ENCODE measurements around the gene BDNF.

DNA sequence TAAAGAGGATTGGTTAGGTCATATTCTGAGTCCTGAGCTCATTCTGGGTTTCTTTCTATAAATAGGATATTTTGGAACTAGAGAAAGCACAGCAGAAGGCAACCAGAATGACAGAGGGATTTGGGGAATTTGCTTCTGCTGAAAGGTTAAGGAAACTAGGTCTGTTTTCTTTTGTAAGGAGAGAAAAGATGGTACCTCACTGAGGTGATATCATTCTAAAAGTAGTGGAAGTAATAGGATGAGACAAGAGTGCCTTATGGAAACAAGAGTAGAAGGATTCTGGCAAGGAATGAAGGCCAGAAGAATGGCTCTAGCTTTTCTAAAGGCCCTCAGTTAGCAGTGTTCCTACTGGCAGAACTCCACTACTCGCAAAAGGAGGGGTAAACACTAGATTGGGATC, 26.7 kb upstream of the BDNF start:
- no peak for TF ChIP-seq POLR2A (IDR thresholded peaks at IDR 0.05)
- TF ChIP-seq, protein P1, sequence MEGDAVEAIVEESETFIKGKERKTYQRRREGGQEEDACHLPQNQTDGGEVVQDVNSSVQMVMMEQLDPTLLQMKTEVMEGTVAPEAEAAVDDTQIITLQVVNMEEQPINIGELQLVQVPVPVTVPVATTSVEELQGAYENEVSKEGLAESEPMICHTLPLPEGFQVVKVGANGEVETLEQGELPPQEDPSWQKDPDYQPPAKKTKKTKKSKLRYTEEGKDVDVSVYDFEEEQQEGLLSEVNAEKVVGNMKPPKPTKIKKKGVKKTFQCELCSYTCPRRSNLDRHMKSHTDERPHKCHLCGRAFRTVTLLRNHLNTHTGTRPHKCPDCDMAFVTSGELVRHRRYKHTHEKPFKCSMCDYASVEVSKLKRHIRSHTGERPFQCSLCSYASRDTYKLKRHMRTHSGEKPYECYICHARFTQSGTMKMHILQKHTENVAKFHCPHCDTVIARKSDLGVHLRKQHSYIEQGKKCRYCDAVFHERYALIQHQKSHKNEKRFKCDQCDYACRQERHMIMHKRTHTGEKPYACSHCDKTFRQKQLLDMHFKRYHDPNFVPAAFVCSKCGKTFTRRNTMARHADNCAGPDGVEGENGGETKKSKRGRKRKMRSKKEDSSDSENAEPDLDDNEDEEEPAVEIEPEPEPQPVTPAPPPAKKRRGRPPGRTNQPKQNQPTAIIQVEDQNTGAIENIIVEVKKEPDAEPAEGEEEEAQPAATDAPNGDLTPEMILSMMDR (IDR thresholded peaks at IDR 0.05), result no peak

Data from lower leg skin (tissue), 3 donors.